ENCODE results near the gene RNF11.

The RNF11 gene

GRCh38 chr1:51266791-51267190 is 30.7 kb downstream of the RNF11 start:
- DNase-seq: no peak

DNA sequence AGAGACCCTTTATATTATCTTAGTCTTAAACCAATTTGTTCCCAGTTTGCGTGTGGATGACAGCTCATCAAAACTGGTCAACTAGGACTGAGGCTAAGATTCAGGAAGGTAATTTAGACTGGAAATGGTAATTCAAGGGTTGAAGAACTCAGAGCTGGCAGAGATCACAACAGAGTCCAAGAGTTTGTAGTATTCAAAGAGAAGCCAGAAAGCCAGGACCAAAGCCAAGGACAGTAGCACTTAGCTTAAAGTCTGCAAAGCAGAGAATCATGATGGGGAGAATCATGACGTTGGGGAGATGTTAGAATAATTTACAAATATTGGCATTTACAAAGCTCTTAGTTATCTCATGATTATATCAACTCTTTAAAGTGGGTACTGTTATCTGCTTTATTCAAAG is 32.6 kb downstream of the RNF11 start:
- DNase-seq: no peak

GRCh38 chr1:51270751-51271150 is 34.7 kb downstream of the RNF11 start:
- DNase-seq: no peak

DNA sequence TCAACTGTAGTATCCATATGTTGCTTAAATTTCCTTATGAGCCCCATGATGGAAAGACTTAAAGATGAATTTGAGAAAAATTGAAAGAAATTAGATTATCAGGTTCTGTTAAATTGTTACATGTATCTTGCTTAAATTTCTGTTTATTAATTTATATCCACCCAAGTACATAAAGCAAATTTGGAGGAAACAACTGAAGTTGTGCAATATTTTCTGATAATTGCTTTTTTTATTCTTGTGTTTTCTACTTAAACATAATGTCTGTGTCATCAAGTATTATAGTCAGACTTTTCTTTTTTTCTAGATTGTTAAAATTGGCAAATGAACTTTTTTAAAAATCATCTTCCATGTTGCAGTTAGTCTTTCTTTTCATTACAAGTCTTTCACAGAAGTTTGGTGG is 36.8 kb downstream of the RNF11 start:
- DNase-seq: no peak

GRCh38 chr1:51274676-51275075 is 38.6 kb downstream of the RNF11 start:
- no peak for DNase-seq

DNA sequence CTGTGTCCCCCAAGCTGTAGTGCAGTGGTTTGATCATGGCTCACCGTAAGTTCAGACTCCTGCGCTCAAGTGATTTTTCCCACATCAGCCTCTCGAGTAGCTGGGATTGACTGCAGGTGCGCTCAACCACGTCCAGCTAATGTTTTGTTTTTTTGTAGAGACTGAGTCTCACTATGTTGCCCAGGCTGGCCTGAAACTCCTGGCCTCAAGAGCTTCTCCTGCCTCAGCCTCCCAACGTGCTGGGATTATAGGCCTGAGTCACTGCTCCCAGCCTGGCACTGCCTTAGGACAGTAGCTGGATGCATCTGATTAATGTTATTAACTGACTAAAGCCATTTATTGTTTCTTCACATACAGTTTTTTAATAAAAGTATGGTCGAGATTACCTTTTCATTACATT is 40.2 kb downstream of the RNF11 start:
- DNase-seq: no peak

- DNase-seq: no peak
Observed at GRCh38 chr1:51280321-51280978, 44.4 kb downstream of the RNF11 start.

- DNase-seq: no peak
Observed at GRCh38 chr1:51281807-51282206, 45.7 kb downstream of the RNF11 start.

DNA sequence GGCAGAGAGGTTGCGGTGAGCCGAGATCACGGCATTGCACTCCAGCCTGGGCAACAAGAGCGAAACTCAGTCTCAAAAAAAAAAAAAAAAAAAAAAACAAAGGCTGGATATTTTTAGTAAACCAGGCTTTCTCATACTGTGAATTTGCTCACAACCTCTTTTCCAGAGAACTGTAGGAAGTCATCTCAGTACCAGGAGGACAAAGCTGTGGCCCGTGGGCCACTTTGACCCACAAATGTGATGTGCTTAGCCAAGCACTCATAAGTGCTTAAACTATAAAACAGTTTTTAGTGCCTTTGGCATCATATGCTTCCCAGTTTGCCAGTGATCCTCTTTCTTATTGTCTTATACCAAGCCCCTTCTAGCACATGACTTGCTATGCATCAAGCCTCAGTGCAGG is 46.5 kb downstream of the RNF11 start:
- no peak for DNase-seq

- DNase-seq: no peak
Observed at GRCh38 chr1:51283979-51284378, 47.9 kb downstream of the RNF11 start.

GRCh38 chr1:51284487-51284954 is 48.4 kb downstream of the RNF11 start:
- DNase-seq: peak; percentile 88

GRCh38 chr1:51285055-51285454 is 49.0 kb downstream of the RNF11 start:
- no peak for DNase-seq

GRCh38 chr1:51287966-51288365 is 51.9 kb downstream of the RNF11 start:
- DNase-seq: no peak

DNA sequence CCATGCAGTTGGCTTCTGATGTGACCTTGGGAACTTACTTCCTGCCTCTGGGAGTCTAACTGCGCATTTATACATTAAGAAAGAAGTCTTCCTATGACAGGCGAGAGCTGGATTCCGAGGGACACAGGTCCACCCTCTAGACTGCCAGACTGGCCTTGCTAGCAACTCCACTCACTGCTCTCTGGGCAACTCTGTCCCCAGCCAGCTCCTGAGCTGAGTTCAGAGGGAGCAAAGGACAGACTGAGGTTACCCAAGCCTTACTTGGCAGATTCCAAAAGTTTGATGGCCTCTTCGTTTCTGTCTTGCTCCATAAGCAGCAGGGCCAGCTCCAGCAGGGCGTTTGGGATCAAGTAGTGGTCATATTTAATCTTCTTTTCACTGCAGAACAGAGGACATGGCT is 52.5 kb downstream of the RNF11 start:
- no peak for DNase-seq

- DNase-seq: no peak
Observed at GRCh38 chr1:51289676-51290488, 53.8 kb downstream of the RNF11 start.

GRCh38 chr1:51290489-51290847 is 54.4 kb downstream of the RNF11 start:
- DNase-seq: no peak

GRCh38 chr1:51293898-51294515 is 57.9 kb downstream of the RNF11 start:
- DNase-seq: no peak

DNA sequence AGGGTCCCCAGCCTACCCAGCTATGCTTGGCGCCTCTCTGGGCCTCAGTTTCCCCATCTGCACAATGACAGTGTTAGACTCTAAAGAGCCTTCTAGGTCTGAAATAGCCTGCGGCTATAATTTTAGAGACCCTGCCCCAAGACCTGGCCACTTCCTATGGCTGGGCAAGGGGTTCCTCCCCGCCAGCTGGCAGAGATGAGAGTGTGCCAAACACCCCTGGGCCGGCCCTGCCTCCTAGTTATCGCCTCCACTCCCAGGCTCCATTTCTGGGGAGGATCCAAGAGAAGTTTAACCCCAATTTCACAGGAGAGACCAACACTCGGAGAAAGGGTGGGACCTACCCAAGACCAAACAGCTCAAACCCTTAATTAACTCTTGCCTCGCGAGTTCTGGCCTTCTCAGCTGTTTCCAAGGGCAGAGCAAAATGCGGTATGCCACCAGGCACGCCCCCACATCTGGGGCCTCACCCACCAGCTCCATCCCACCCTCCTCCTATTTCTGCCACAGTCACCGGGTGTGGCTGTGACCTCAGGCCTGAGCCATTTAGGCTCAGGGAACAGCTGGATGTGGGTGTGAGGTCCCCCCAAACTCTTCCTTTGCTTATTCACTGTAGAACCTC is 58.6 kb downstream of the RNF11 start:
- no peak for DNase-seq

DNA sequence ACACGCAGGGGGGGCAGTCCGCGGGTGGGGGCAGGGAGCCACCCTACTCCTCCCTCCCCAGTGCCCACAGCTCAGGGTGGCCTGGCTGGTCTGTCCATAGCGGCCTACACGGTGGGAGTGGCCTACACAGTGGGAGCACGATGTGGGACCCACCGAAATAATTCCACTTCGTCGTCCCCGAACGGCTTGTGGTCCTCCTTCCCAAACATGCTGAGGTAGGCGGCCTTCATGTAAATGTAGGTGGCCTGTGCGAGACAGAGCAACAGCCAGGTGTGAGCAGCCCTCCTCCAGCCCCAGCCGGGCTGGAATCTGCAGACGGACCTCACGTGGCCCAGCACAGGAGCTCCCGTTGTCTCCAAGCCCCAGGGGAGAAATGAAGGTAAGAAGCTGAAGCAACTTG is 59.9 kb downstream of the RNF11 start:
- no peak for DNase-seq

DNA sequence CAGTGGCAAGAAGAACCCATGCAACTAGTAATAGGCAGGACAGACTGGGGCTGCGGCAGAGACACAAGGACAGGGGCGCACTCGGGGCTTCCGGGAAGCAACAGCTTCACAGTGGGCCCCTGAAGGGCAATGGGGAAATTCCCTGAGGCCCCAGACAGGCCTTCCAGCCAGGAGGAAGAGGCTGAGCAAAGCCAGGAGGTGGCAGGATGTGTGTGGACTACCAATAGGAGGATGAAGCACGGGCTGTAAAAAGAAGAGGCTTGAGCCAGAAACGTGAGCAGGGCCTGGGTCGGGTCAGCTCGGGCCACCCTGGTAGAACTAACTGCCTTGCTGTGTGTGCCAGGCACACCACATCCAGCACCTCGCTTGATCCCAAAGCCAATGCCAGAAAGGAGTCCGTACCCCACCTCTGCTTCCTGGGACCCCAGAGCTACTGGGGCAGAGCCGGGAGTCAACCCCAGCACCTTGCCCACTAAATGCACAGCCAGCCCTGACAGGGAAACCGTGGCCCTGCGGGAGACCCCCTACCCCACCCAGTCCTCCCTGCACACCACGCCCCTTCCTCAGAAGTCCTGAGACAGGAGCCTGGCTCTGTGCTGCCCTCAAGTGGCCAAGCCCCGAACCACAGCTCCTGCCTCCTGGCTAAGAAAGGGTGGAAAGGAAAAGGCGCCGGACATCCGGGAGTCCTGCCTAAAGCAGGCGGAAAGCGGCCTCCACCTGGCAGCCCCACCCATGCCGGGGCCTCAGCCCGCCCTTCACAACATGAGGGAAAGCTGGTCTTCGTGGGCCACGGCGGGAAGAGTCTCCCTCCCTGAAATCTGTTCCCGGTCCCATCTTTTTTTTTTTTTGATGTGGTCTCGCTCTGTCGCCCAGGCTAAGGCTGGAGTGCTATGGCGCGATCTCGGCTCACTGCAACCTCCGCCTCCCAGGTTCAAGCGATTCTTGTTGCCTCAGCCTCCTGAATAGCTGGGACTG is 60.6 kb downstream of the RNF11 start:
- DNase-seq: peak; percentile 59

GRCh38 chr1:51297401-51298321 is 61.6 kb downstream of the RNF11 start:
- no peak for DNase-seq
